Pancreas (tissue), 10 donors: Measurements from ENCODE around the gene CNNM3. TPM values are rescaled to one million over a fixed set of nuclear protein-coding genes. Genes with fewer than 3 reads are reported as not detected.
A peak's percentile ranks its signal among the peaks of the same experiment; 100 is the strongest.

Source experiments
- ATAC-seq, 4 donors: fragments of 200-7000 bp; cut with Tn5 transposase; one replicate each; pipeline versions ENCODE4 v1.8.0 to v1.9.1; 2020; ENCODE audit warnings: mild to moderate bottlenecking in 4 of 4, moderate library complexity in 4 of 4
- DNase-seq, 6 donors: peaks; one replicate each; pipeline ENCODE4 v3.0.0-alpha.2; 2020
- FAIRE-seq: peaks from 2 replicates; lab custom pipeline; 2012; peaks lifted over from hg19 to GRCh38; lab: Jason Lieb, UNC
- H3K27ac ChIP-seq, 4 donors: fragments of 200-600 bp; sonication (generic); 1 replicate in 3 of 4; 2 replicates in 1 of 4; pipeline versions ENCODE4 v1.5.0 to v1.8.0; 2020
- H3K27me3 ChIP-seq, 4 donors: fragments of 200-600 bp; one replicate each; pipeline ENCODE4 v1.8.0; 2021
- H3K36me3 ChIP-seq, 3 donors: fragments of 200-600 bp; sonication (generic) in 1 of 3; one replicate each; pipeline versions ENCODE4 v1.5.0 to v1.8.0; 2020 to 2021
- H3K4me1 ChIP-seq, 3 donors: fragments of 200-600 bp; one replicate each; pipeline ENCODE4 v1.8.0; 2021
- H3K4me3 ChIP-seq, 4 donors: fragments of 200-600 bp; sonication (generic) in 2 of 4; one replicate each; pipeline versions ENCODE4 v1.5.0 to v1.8.0; 2020 to 2021
- H3K9me3 ChIP-seq, 4 donors: fragments of 200-600 bp; one replicate each; pipeline ENCODE4 v1.8.0; 2021
- WGBS, 2 donors: extraction: QIAGEN DNeasy Blood & Tissue Kit; methylation state at CpG; one replicate each; pipeline ENCODE4 v1.1.7; 2013; 5-methylcytosine and 5-hydroxymethylcytosine counted together
- intact Hi-C, 3 donors: fragments of 100-400 bp; cut with DNase I; formaldehyde crosslinking; loops; one replicate each; pipeline versions ENCODE4 v1.11.1 to v1.14.2; 2022
- polyA plus RNA-seq, 2 donors: library from polyadenylated mRNA; stranded (reverse); fragments of 200-250 nt; gene quantifications; one replicate each; pipeline ENCODE4 v1.2.3, GENCODE V29; 2013
- total RNA-seq, 6 donors: library from RNA; stranded (reverse); fragmentation: NEBNext Ultra II Directional in 4 of 6; extraction: Animal tissue kit (Norgen Biotek cat#: 25700) in 4 of 6; gene quantifications; one replicate each; pipeline versions ENCODE4 v1.2.1 to v1.2.4, GENCODE V29; 2021 to 2023
- TF ChIP-seq, protein P1 (sequence below), 4 donors: fragments of 200-600 bp; sonication (generic) in 3 of 4; IDR thresholded peaks; one replicate each; pipeline versions ENCODE4 v1.5.0 to v1.8.0; 2021; ENCODE audit warnings: antibody characterized with exemption in 4 of 4
- donor health status: healthy with polysubstance abuse.
- donor health status: DM: no; HTN: no; CAD: no; lungs with moderate emphysema.
- donor health status: DM: no; HTN: no; CAD: no.
- donor health status: control.
- donor health status: control.
- donor health status: Bipolar disorder and iron deficiency.
- donor health status: DM: yes; HTN: yes; CAD: no.
- donor health status: DM: no; HTN: no; CAD: no.
- donor health status: DM: no; HTN: no; CAD: no.
- donor health status: DM: yes; HTN: yes; CAD: no.

Gene CNNM3
- total and polyA plus RNA-seq, 8 donors: 13.6 to 35.1 (median 25.1) TPM

DNA sequence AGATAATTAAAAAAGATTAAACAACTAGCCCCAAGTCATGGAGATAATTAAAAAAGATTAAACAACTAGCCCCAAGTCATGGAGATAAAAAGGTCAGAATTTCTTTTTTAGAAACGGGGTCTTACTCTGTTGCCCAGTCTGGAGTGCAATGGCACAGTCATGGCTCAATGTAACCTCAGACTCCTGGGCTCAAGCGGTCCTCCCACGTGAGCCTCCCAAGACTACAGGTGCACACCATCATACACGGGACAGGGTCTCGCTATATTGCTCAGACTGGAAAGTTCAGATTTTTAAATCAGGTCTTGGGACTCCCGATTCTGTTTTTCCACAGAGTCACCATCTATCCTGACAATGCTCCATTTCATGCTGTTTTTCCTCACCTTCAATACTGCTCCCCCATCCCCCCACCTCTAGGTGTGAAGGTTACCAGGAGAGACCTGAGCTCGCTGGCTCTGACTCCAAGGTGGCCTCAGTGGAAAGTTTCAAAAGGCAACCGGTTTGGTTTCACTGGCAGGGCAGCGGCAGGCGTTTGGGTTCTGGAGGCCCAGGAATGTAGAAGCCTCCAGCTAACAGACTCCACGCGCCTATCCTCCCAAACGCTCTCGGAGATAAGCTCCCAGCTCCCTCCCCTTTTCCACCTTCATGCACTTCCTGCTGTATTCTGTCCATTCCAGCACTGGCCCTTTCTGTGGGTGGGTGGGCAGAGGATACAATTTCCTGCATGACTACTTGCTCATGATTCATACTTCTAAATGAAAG is 56.7 kb downstream of the CNNM3 start:
- H3K4me3 ChIP-seq: no peak overlapping the region
- intact Hi-C loops: no loop called here
- no peak for FAIRE-seq
- H3K27me3 ChIP-seq: no peaks in the 10 kb centered on the region
- TF ChIP-seq, protein P1, sequence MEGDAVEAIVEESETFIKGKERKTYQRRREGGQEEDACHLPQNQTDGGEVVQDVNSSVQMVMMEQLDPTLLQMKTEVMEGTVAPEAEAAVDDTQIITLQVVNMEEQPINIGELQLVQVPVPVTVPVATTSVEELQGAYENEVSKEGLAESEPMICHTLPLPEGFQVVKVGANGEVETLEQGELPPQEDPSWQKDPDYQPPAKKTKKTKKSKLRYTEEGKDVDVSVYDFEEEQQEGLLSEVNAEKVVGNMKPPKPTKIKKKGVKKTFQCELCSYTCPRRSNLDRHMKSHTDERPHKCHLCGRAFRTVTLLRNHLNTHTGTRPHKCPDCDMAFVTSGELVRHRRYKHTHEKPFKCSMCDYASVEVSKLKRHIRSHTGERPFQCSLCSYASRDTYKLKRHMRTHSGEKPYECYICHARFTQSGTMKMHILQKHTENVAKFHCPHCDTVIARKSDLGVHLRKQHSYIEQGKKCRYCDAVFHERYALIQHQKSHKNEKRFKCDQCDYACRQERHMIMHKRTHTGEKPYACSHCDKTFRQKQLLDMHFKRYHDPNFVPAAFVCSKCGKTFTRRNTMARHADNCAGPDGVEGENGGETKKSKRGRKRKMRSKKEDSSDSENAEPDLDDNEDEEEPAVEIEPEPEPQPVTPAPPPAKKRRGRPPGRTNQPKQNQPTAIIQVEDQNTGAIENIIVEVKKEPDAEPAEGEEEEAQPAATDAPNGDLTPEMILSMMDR (IDR thresholded peaks at IDR 0.05): no peak
- 60 to 66% methylated on average over 14 of the region's 14 CpGs for WGBS, 2 donors
- ATAC-seq: no peak
- no peaks in the 10 kb centered on the region for H3K36me3 ChIP-seq
- H3K9me3 ChIP-seq: no peaks in the 10 kb centered on the region
- H3K27ac ChIP-seq: peak overlapping the region in 1 of 4 donors; percentile 63
- DNase-seq: no peak
- peaks cover 0 to 11% (median 0%) of the 10 kb centered on the region in 3 donors for H3K4me1 ChIP-seq

DNA sequence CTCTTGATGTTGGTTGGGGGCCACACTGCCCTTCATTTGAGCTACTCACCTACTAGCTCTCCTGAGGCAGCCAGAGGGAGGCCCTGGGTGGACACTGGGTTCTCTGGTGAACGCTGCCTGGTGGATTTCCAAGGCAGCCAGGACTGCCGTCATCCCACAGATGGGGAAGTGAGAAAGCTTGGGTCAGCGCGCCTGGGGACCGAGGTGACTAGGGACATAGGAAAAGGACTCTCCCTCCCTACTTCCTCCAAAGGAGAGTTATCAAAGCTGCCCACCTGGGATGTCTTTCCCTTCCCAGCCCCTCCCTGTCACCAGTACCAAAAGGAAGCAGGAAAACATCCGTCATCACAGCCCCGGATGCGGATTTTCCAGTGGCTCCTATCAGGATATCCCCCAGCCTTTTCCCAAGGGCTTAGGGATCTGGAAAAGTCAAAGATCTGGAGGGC is 57.6 kb downstream of the CNNM3 start:
- Histone ChIP-seq H3K4me1 (peaks cover 0 to 11% (median 0%) of the 10 kb centered on the region in 3 donors), H3K4me3 (no peak overlapping the region), H3K36me3 (no peaks in the 10 kb centered on the region), H3K27ac (peak overlapping the region in 2 of 4 donors; percentile 63 to 68), H3K27me3 (no peaks in the 10 kb centered on the region), H3K9me3 (no peaks in the 10 kb centered on the region)
- DNase-seq (peak in 1 of 6 donors; percentile 59), FAIRE-seq (no peak), ATAC-seq (no peak)
- intact Hi-C loops: no loop called here
- 62 to 76% methylated on average over 8 of the region's 8 CpGs for WGBS, 2 donors
- TF ChIP-seq, protein P1 (IDR thresholded peaks at IDR 0.05): no peak

DNA sequence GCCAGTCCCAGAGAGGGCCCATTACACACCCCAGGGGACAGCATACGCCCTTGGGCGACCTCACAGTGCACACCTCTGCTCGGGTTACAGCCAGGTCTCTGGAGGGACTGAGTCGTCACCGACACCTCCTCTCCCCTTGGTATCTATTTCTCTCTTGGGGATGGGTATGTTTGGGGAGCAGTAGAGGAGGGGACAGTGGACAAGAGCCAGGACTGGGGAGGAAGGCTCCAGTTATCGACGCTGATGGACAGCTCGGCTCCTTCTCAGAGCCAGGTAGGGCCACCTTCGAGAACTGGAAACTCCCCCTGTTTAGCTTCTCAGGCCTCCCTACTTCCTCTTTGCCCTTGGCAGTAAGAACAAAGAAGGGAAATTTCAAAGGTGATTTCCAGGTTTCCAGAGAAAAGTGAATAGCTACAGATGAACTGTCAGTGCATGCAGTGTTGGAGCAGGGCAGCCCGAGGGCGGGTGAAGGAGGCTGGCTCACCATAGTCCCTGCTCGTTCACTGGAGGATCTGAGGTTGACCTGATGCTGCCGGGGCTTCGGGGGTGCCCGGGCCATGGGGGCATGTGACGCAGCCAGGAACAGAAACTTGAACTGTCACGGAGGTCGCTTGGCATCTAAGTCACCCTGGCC is 58.2 kb downstream of the CNNM3 start:
- no peaks in the 10 kb centered on the region for H3K36me3 ChIP-seq
- DNase-seq: peak in 1 of 6 donors; percentile 54
- FAIRE-seq: no peak
- TF ChIP-seq, protein P1 (IDR thresholded peaks at IDR 0.05): no peak
- H3K4me3 ChIP-seq: no peak overlapping the region
- peaks cover 0 to 11% (median 0%) of the 10 kb centered on the region in 3 donors for H3K4me1 ChIP-seq
- no peaks in the 10 kb centered on the region for H3K9me3 ChIP-seq
- H3K27ac ChIP-seq: peak overlapping the region in 2 of 4 donors; percentile 63 to 68
- H3K27me3 ChIP-seq: no peaks in the 10 kb centered on the region
- intact Hi-C loops: no loop called here
- peak in 2 of 4 donors; percentile 24 to 27 for ATAC-seq
- WGBS, 2 donors: 27 to 34% methylated on average over 18 of the region's 18 CpGs

DNA sequence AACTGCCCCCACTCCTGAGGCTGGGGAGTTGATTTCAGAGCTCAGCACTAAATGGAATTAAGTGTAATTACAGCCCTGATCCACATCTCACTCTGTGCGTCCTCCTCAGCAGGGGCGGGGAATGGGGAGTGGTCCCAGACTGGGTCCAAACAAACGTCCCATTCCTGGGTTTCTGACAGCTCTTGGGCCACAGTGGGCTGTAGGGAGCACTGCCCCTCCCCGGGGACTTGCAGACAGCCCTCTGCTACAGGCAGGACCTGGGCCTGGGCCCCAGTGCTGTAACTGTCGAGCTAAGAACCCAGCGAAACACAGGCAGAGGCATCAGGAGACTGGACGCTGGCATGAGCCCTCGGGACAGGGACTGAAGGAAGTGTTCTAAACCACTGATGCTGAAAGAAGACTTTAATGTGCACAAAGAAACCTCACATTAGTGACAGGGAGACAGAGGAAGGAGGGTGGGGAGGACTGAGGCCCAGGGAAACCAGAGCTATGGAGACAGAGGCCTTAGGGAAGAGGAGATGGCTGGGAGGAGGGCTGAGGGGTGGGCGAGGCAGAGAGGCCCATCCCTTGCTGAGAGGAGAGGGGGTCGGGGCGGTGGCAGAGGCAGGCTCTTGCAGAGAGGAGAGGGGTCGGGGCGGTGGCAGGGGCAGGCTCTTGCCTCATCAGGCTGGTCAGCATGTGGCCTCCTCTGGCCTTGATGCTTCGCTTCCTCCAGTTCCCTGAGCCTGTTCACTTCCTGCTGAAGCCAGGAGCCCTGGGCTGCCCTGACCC is 59.6 kb downstream of the CNNM3 start:
- no peaks in the 10 kb centered on the region for H3K27me3 ChIP-seq
- WGBS, 2 donors: 78% methylated on average over 13 to 14 of the region's 14 CpGs
- no peak overlapping the region for H3K4me3 ChIP-seq
- no peak overlapping the region for H3K27ac ChIP-seq
- TF ChIP-seq, protein P1 (IDR thresholded peaks at IDR 0.05): no peak
- intact Hi-C loops: no loop called here
- H3K9me3 ChIP-seq: no peaks in the 10 kb centered on the region
- H3K4me1 ChIP-seq: peaks cover 0 to 11% (median 0%) of the 10 kb centered on the region in 3 donors
- H3K36me3 ChIP-seq: no peaks in the 10 kb centered on the region
- FAIRE-seq (no peak), DNase-seq (no peak), ATAC-seq (peak in 1 of 4 donors; percentile 15)
